GM13976 (cell line): Measurements from ENCODE around the gene TCF21.

Source experiments
- DNase-seq: peaks from one replicate; pipeline ENCODE4 v3.0.0; 2012; ENCODE audit warnings: low spot score
- CTCF ChIP-seq: IDR thresholded peaks from 2 replicates; pipeline ENCODE4 v1.5.1; 2012; ENCODE audit warnings: borderline replicate concordance, mild to moderate bottlenecking; ENCODE audit not compliant: insufficient read depth; ENCODE audit errors: extremely low read depth, missing control alignments, control extremely low read depth
- in situ Hi-C: fragments of 300-500 bp; cut with MboI; formaldehyde crosslinking; loops from one replicate; pipeline ENCODE4 v1.12.0; 2022; ENCODE audit warnings: low sequenced_read_pairs, mixed read lengths, inconsistent platforms; ENCODE audit not compliant: unreplicated experiment

TCF21 gene

GRCh38 chr6:133871131-133871530 is 17.8 kb upstream of the TCF21 start:
- no peak for TF ChIP-seq CTCF
- DNase-seq = no peak
- in situ Hi-C loops = no loop called here

DNA sequence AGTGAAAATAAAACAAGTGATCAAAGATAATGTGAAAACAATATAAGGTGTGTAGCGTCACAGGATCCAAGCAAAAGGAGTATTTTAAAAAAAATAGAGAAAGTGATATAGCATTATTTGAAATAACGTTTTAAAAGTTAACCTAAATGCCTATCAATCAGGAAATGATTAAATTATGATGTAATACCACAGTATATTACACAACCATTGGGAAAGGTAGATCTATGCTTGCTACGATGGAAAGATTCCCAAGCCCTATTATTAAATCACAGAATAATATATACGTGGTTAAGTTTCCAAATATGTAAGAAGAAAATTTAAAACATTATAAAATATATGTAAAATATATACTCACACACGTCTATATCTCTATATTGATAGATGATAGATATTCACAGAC is 15.4 kb upstream of the TCF21 start:
- TF ChIP-seq CTCF = no peak
- no peak for DNase-seq
- in situ Hi-C loops = no loop called here

- TF ChIP-seq CTCF = no peak
- in situ Hi-C loops = no loop called here
- DNase-seq = no peak
Measured at GRCh38 chr6:133877116-133877515, 11.8 kb upstream of the TCF21 start.

DNA sequence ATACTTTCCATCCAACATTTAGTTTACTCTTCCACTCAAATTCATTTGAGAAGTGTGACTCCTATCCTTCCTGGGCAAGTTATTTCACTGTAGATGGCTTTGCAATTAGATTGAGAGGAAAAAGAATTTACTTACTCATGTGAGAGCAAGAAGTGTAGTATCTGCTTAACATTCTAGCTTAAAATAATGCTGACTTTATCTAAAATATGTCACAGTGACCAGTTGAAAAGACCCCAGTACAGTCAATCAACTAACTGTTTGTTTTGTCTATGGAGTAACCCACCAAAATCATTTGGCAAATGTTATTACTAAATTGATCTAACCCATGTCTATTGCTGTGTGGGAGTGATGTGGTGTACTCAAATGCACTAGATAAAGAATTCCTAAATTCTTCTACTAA is 8.9 kb upstream of the TCF21 start:
- no peak for TF ChIP-seq CTCF
- in situ Hi-C loops = no loop called here
- no peak for DNase-seq

GRCh38 chr6:133880896-133881295 is 8.0 kb upstream of the TCF21 start:
- in situ Hi-C loops = no loop called here
- TF ChIP-seq CTCF = no peak
- no peak for DNase-seq

DNA sequence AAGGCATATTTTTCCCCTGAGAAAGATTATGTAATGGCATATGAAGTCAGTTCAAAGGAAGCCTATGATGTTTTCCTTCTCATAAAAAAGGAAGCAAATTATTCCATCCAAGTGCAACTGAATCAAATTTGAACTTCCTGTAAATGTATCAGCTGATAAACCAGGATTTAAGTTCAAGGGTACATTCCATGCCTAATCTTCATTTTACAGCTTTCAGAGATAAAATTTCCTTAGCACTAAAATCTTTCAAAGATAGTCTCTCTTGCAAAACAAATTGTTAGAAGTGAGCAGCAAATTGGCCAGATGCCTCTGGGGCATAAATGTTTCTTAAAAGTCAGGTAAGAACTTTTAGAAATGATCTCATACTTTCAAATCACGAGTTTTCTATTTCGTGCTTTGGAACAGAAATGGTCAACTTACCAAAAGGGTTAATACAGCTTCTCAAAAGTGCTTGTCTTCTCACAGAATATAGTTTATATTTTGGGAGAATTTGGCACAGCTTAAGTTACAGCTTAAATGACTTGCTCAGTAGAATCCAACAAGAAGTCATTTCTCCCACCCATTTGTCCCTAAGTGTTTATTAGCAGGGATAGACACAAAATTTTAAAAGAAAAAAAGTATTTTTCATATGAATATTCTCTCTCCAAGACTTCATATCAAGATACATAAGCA is 2.7 kb upstream of the TCF21 start:
- in situ Hi-C loops = no loop called here
- TF ChIP-seq CTCF = no peak
- no peak for DNase-seq
